Heart left ventricle (tissue), 16 donors: ENCODE results near the gene NR3C2. TPM values are rescaled to one million over a fixed set of nuclear protein-coding genes. Genes with fewer than 3 reads are reported as not detected.

Experiments used
- ATAC-seq, 4 donors: fragments of 200-7000 bp; cut with Tn5 transposase; one replicate each; pipeline ENCODE4 v1.9.1; 2020 to 2022; ENCODE audit warnings: moderate library complexity in 4 of 4, mild to moderate bottlenecking in 3 of 4, moderate number of reproducible peaks in 1 of 4
- DNase-seq, 5 donors: peaks; one replicate each; pipeline ENCODE4 v3.0.0-alpha.2; 2020
- H3K27ac ChIP-seq, 12 donors: fragments of 200-600 bp; sonication (generic) in 4 of 12; one replicate each; pipeline versions ENCODE4 v1.5.0 to v1.8.0; 2016 to 2022; ENCODE audit warnings: mild to moderate bottlenecking in 2 of 12
- H3K27me3 ChIP-seq, 9 donors: fragments of 200-600 bp; sonication (generic) in 2 of 9; one replicate each; pipeline versions ENCODE4 v1.5.1 to v1.8.0; 2016 to 2022; ENCODE audit warnings: mild to moderate bottlenecking in 3 of 9
- H3K36me3 ChIP-seq, 9 donors: fragments of 200-600 bp; sonication (generic) in 2 of 9; one replicate each; pipeline versions ENCODE4 v1.5.0 to v1.8.0; 2018 to 2022; ENCODE audit warnings: mild to moderate bottlenecking in 2 of 9
- H3K4me1 ChIP-seq, 12 donors: fragments of 200-600 bp; sonication (generic) in 4 of 12; one replicate each; pipeline versions ENCODE4 v1.5.0 to v1.8.0; 2016 to 2022; ENCODE audit warnings: mild to moderate bottlenecking in 3 of 12
- H3K4me3 ChIP-seq, 12 donors: fragments of 200-600 bp; sonication (generic) in 4 of 12; one replicate each; pipeline versions ENCODE4 v1.5.0 to v1.8.0; 2017 to 2022; ENCODE audit warnings: mild to moderate bottlenecking in 9 of 12, moderate library complexity in 4 of 12
- H3K9me3 ChIP-seq, 12 donors: fragments of 200-600 bp; sonication (generic) in 4 of 12; one replicate each; pipeline versions ENCODE4 v1.5.0 to v1.8.0; 2016 to 2022; ENCODE audit warnings: mild to moderate bottlenecking in 1 of 12
- POLR2A ChIP-seq, 2 donors: fragments of 450-650 bp; IDR thresholded peaks; one replicate each; pipeline ENCODE4 v1.6.1; 2017; ENCODE audit warnings: antibody characterized with exemption in 2 of 2, mild to moderate bottlenecking in 2 of 2, moderate library complexity in 2 of 2
- WGBS, 4 donors: extraction: QIAGEN DNeasy Blood & Tissue Kit in 2 of 4; methylation state at CpG; one replicate each; pipeline versions ENCODE4 v1.1.5 to v1.1.7; 2013 to 2018; 5-methylcytosine and 5-hydroxymethylcytosine counted together
- intact Hi-C, 10 donors: fragments of 100-400 bp; cut with DNase I; formaldehyde crosslinking; loops; one replicate each; pipeline versions ENCODE4 v1.11.1 to v1.14.2; 2022
- polyA plus RNA-seq, 2 donors: library from polyadenylated mRNA; stranded (reverse); fragments of 200-250 nt; gene quantifications; one replicate each; pipeline ENCODE4 v1.2.3, GENCODE V29; 2013
- total RNA-seq, 9 donors: library from RNA; depleted of rRNA in 2 of 9; stranded (reverse); fragments of >200 nt in 2 of 9; fragmentation: NEBNext Ultra II Directional in 3 of 9; extraction: Animal tissue kit (Norgen Biotek cat#: 25700) in 3 of 9; gene quantifications; one replicate each; pipeline versions ENCODE4 v1.1.0 to v1.2.4, GENCODE V29; 2016 to 2023
- TF ChIP-seq, protein P1 (sequence below), 12 donors: fragments of 200-600 bp; sonication (generic) in 4 of 12; IDR thresholded peaks; one replicate each; pipeline versions ENCODE4 v1.5.0 to v1.8.0; 2018 to 2022; ENCODE audit warnings: antibody characterized with exemption in 12 of 12, mild to moderate bottlenecking in 5 of 12
- donor health status: ischemic (EF 13 %, LVEDD 7.1; RV severe dilation, severe dysfunction).
- donor health status: healthy with polysubstance abuse.
- donor health status: DM: no; HTN: yes; CAD: no.
- donor health status: DM: no; HTN: no; CAD: no.
- donor health status: ischemic (EF 25% LVEDD 6.9; RV normal size, moderate dysfunction).
- donor health status: ischemic (EF 25% LVEDD 5.7; RV mildly dilated, moderate dysfunction).
- donor health status: healthy.
- donor health status: DM: yes; HTN: yes; CAD: no.
- donor health status: ischemic (EF 35%, LVEDD 5.7; RV mildly dilated, moderate dysfunction).
- donor health status: nonischemic (EF 11% LVEDD 7.7; RV severe dilation, severe dysfunction).
- donor health status: DM: yes; HTN: yes; CAD: no.
- donor health status: PGD.
- donor health status: ischemic (EF 29% LVEDD 5.4; RV normal size, mild dysfunction).
- donor health status: nonischemic (EF 23%, LVEDD 6.1; RV moderate dilation, normal function).

NR3C2 gene
- total and polyA plus RNA-seq, 11 donors = 3.6 to 26.5 (median 18.4) TPM

DNA sequence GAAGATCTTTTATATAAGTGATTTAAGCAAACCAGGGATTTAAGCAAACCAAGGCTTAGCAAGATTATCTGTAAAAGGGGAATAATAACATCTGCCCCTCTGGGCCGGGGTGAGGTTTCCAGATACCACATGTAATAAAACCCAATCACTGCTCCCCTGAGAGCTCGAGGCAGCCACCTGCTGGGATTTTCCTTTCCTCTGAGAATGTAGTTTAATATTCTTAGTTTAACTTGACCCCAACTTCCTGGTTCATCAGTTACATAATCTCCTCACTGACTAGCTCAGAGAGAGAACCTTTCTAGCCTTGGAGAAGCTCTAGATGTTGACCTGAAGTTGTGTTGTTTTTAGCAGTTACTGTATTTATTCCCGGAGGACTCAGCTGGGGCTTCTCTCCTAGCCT lies 387.9 kb downstream of the NR3C2 start:
- 30 to 52% (median 46%) methylated on average over 3 of the region's 3 CpGs for WGBS, 4 donors
- H3K36me3 ChIP-seq = no peaks in the 10 kb centered on the region
- H3K9me3 ChIP-seq = no peaks in the 10 kb centered on the region
- peak overlapping the region; percentile 10 to 93 (median 77) for H3K27ac ChIP-seq
- DNase-seq = no peak
- ATAC-seq = no peak
- no peaks in the 10 kb centered on the region for H3K27me3 ChIP-seq
- TF ChIP-seq, protein P1, sequence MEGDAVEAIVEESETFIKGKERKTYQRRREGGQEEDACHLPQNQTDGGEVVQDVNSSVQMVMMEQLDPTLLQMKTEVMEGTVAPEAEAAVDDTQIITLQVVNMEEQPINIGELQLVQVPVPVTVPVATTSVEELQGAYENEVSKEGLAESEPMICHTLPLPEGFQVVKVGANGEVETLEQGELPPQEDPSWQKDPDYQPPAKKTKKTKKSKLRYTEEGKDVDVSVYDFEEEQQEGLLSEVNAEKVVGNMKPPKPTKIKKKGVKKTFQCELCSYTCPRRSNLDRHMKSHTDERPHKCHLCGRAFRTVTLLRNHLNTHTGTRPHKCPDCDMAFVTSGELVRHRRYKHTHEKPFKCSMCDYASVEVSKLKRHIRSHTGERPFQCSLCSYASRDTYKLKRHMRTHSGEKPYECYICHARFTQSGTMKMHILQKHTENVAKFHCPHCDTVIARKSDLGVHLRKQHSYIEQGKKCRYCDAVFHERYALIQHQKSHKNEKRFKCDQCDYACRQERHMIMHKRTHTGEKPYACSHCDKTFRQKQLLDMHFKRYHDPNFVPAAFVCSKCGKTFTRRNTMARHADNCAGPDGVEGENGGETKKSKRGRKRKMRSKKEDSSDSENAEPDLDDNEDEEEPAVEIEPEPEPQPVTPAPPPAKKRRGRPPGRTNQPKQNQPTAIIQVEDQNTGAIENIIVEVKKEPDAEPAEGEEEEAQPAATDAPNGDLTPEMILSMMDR (IDR thresholded peaks at IDR 0.05) = peak in 1 of 12 donors; percentile 31
- TF ChIP-seq POLR2A (IDR thresholded peaks at IDR 0.05) = no peak
- intact Hi-C loops = loop anchor here in 4 of 10 donors (10.0 kb wide), 2 partner anchors 221 to 391 kb away; partner anchors contain the start of gene NR3C2 (in 4 of the 4)
- H3K4me1 ChIP-seq = peaks cover 3 to 84% (median 56%) of the 10 kb centered on the region in 12 donors
- H3K4me3 ChIP-seq = no peak overlapping the region

DNA sequence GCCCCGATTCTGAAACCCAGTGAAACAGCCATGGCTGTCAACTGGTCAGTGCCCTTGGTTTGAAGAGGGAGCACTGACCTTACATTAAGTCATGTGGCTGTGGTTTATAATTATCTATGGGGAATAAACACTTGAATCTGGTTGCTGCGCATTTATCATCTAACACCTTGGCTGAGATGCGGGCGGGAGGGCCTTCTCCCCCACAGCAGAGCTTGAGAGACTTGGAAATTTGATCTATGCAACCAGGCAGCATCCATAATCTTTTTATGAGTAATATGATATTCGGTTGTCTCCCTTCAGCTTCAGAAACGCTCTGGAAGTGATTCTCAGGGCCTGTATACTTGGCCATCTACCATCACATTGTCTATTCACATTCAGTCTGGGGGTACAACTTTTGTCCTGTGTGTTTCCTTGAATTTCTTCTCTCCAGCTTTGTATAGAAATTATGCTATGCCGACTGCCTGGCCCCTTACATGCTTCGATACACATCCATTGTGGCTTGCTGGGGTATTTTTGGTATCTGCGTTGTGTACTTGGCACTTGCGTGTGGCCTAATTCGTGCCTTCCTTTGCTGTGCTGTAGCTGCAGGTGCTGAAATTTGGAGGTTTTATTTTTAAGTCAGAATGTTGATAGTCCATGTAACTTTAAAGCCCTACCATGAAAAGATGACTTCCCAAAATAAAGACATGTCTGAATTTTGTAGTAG lies 388.8 kb downstream of the NR3C2 start:
- Histone ChIP-seq H3K27ac (peak overlapping the region; percentile 35 to 93 (median 77)), H3K4me3 (no peak overlapping the region), H3K36me3 (peaks cover 0 to 4% (median 0%) of the 10 kb centered on the region in 9 donors), H3K9me3 (no peaks in the 10 kb centered on the region), H3K4me1 (peaks cover 3 to 84% (median 54%) of the 10 kb centered on the region in 12 donors), H3K27me3 (no peaks in the 10 kb centered on the region)
- peak in 2 of 5 donors; percentile 51 to 62 for DNase-seq
- intact Hi-C loops = loop anchor here in 4 of 10 donors (10.0 kb wide), 2 partner anchors 221 to 391 kb away; partner anchors contain the start of gene NR3C2 (in 4 of the 4)
- ATAC-seq = peak; percentile 70 to 81 (median 74)
- WGBS, 4 donors = 53 to 69% (median 57%) methylated on average over 11 of the region's 11 CpGs
- TF ChIP-seq POLR2A (IDR thresholded peaks at IDR 0.05) = no peak
- TF ChIP-seq, protein P1 (IDR thresholded peaks at IDR 0.05) = no peak

DNA sequence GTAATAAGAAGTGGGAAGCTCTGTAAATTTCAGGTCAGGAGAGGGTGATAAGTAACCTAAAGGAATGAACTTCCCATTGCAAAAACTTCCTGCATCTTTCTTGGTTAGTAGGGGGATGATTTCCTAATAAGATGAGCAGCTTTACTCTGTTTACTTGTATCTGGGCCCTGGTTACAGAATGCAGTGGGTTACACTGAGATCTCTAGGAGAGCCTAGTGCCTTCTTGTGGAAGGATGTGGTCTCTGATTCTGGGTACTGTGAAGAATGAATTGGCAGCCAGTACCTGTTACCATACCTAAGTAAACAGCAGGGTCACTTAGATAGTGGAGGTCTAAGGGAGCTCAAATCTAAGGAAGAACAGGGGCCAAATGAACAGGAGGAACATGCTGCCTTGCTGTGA lies 389.8 kb downstream of the NR3C2 start:
- intact Hi-C loops = loop anchor here in 4 of 10 donors (10.0 kb wide), 2 partner anchors 222 to 392 kb away; partner anchors contain the start of gene NR3C2 (in 4 of the 4)
- H3K4me3 ChIP-seq = no peak overlapping the region
- no peak for DNase-seq

More for the DNA sequence above, 389.8 kb downstream of the NR3C2 start:
- H3K36me3 ChIP-seq = peaks cover 0 to 14% (median 3%) of the 10 kb centered on the region in 9 donors
- ATAC-seq = peak in 3 of 4 donors; percentile 9 to 24 (median 10)
- TF ChIP-seq, protein P1 (IDR thresholded peaks at IDR 0.05) = peak in 1 of 12 donors; percentile 6
- TF ChIP-seq POLR2A (IDR thresholded peaks at IDR 0.05) = no peak
- no peaks in the 10 kb centered on the region for H3K27me3 ChIP-seq
- peaks cover 3 to 78% (median 46%) of the 10 kb centered on the region in 12 donors for H3K4me1 ChIP-seq
- peaks cover 0 to 3% (median 0%) of the 10 kb centered on the region in 12 donors for H3K9me3 ChIP-seq
- H3K27ac ChIP-seq = peak overlapping the region; percentile 35 to 93 (median 77)
